Measurements from ENCODE around the gene ZNF385C.

- TF ChIP-seq CTCF (conservative IDR thresholded peaks at IDR 0.05) = no peak
- TF ChIP-seq EZH2 (IDR thresholded peaks at IDR 0.05; ENCODE audit: low read depth) = no peak
These were observed 43.1 kb upstream of the ZNF385C start for GRCh38 chr17:42141382-42141781.

Measured in PC-9 (cell line).